ENCODE measurements around the gene MSI2. TPM values are rescaled to one million over a fixed set of nuclear protein-coding genes. Genes with fewer than 3 reads are reported as not detected.

Gene MSI2
- total RNA-seq, 1 donor = 46.6 TPM

DNA sequence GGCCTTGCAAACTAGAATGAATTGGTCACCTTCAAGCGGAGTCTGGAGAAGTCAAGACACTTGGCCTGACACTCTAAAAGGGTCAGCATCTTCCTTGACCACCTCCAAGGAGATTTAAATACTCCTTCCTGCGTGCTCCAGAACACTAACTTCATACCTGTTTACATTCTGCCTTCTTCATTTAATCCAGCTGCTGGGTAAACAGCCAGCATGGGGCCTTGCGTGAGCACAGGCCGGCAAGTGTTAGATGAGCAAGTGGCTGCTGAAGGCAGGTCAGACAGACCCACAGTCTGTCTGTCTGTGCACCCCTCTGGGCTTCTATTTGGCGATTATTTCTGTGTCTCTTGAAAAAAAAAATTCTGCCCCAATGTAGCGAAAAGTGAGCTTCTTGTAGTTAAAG lies 153.8 kb downstream of the MSI2 start:
- Histone ChIP-seq H3K9me3 (ENCODE audit: low read depth, low read length) (no peaks in the 10 kb centered on the region), H3K27me3 (ENCODE audit: insufficient read depth, low read length) (no peaks in the 10 kb centered on the region), H3K4me1 (ENCODE audit: insufficient read depth, low read length) (peaks cover 28% of the 10 kb centered on the region)

DNA sequence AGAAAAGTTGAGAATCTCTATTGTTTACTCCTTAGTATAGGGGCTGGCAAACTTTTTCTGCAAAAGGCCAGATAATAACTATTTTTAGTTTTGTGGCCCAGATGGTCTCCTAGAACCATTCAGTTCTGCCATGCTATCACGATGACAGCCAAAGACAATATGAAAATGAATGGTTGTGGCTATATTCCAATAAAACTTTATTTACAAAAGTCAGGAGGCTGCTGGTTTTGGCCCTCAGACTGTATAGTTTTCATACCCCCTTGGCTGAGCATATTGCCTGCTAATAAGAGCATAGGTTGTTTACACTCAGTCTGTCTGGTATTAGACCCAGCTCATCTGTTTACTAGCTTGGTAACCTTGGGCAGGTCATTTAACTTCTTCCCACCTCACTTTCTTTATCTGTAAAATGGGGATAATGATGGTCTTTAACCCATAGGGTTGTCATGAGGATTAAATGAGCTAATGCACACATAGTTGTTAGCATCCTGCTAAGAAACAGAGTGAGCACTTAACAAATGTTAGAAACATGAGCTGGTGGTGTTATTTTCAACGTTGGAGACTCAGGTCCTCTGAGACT lies 156.3 kb downstream of the MSI2 start:
- Histone ChIP-seq H3K4me3 (ENCODE audit: low read length) (no peak overlapping the region), H3K9me3 (ENCODE audit: low read depth, low read length) (no peaks in the 10 kb centered on the region), H3K4me1 (ENCODE audit: insufficient read depth, low read length) (peaks cover 12% of the 10 kb centered on the region), H3K27me3 (ENCODE audit: insufficient read depth, low read length) (no peaks in the 10 kb centered on the region)

More for the DNA sequence above, 153.8 kb downstream of the MSI2 start:
- H3K4me3 ChIP-seq (ENCODE audit: low read length) = no peak overlapping the region

DNA sequence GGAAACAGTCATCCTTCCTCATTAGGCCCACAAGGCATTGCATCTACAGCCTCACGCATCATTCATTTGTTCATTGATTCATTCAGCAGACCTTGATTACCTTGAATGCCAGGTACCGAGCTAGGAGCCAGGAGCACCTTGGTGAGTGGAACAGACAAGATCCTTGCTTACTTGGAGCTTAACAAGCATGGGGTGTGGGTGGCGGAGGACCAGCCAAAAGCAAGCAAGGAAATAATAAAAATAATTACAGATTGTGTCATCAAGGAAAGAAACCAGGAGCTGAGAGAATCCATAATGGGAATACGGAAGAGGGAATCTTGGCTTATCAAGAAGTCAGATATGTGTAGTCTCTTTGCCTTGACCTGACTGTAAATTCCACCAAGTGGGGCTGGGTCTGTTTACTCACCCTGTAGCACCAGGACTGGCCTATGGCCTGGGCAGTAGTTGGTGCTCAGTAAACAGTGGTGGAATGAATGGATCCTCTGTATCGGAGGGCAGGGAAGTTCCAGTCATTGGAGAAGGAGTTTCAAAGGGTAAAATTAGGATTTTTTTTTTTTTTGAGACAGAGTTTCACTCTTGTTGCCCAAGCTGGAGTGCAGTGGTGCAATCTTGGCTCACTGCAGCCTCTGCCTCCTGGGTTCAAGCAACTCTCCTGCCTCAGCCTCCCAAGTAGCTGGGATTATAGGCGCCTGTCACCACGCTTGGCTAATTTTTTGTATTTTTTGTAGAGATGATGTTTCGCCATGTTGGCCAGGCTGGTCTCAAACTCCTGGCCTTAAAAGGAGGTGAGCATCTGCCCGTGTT lies 157.7 kb downstream of the MSI2 start:
- Histone ChIP-seq H3K9me3 (ENCODE audit: low read depth, low read length) (no peaks in the 10 kb centered on the region), H3K4me1 (ENCODE audit: insufficient read depth, low read length) (no peaks in the 10 kb centered on the region)

DNA sequence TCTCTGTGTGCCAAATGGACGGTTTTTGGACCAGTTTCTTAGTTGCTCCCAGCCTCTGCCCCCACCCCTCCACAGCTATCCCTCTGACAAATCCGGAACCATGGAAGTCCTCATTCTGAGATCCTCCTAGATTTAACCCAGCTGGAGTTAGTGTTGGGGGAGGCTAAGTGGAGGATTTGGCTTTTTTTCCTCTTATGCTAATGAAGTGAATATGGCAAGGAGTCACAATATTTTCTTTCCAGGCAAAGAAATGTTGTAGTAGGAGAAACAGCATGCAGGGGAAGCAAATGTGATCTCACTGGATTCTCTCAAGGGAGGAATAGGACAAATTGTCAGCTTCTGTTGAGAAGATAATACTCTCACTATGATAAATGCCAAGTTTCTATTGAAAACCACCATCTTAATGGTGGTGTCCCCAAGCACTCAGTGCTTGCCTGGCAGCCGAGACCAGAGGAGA lies 159.5 kb downstream of the MSI2 start:
- Histone ChIP-seq H3K4me3 (ENCODE audit: low read length) (no peak overlapping the region), H3K27me3 (ENCODE audit: insufficient read depth, low read length) (no peaks in the 10 kb centered on the region), H3K4me1 (ENCODE audit: insufficient read depth, low read length) (no peaks in the 10 kb centered on the region), H3K9me3 (ENCODE audit: low read depth, low read length) (no peaks in the 10 kb centered on the region)

More for the DNA sequence above, 157.7 kb downstream of the MSI2 start:
- Histone ChIP-seq H3K4me3 (ENCODE audit: low read length) (no peak overlapping the region), H3K27me3 (ENCODE audit: insufficient read depth, low read length) (no peaks in the 10 kb centered on the region)

DNA sequence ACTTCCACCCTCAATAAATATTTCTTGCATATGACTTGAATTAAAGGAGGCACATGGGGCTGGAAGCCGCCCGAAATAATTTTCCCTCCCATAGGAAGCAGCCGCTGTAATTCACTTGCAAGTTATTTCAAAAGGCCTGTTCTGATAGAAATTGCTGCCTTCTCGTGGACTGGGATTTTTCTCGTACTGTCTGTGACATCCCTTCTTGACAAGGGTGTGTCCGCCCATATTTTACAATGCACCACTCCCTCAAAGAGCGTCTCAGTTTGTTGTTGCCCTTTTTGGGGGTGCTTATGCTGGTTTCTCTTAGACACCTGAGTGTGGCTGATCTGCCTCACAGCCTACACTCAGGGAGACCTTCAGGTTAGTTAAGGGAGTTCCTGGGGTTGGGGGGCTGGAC lies 160.0 kb downstream of the MSI2 start:
- Histone ChIP-seq H3K4me3 (ENCODE audit: low read length) (no peak overlapping the region), H3K4me1 (ENCODE audit: insufficient read depth, low read length) (no peaks in the 10 kb centered on the region), H3K9me3 (ENCODE audit: low read depth, low read length) (no peaks in the 10 kb centered on the region), H3K27me3 (ENCODE audit: insufficient read depth, low read length) (no peaks in the 10 kb centered on the region)

DNA sequence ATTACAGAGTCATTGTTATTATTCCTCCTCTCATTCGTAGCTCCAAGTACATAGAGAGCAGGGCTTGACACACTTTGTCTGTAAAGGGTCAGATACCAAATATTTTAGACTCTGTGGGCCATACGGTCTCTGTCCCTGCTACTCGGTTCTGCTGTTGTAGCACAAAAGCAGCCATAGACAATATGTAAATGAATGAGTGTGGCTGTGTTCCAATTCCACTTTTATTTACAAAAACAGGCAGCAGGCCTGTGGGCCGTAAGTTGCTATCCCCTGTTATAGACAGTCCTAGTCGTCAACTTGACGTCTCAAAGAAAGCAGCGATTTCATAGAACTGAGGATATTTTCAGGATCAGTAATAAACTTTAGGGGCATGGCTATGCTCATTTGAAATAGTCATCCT lies 161.6 kb downstream of the MSI2 start:
- Histone ChIP-seq H3K9me3 (ENCODE audit: low read depth, low read length) (no peaks in the 10 kb centered on the region), H3K4me1 (ENCODE audit: insufficient read depth, low read length) (no peaks in the 10 kb centered on the region), H3K27me3 (ENCODE audit: insufficient read depth, low read length) (no peaks in the 10 kb centered on the region)

DNA sequence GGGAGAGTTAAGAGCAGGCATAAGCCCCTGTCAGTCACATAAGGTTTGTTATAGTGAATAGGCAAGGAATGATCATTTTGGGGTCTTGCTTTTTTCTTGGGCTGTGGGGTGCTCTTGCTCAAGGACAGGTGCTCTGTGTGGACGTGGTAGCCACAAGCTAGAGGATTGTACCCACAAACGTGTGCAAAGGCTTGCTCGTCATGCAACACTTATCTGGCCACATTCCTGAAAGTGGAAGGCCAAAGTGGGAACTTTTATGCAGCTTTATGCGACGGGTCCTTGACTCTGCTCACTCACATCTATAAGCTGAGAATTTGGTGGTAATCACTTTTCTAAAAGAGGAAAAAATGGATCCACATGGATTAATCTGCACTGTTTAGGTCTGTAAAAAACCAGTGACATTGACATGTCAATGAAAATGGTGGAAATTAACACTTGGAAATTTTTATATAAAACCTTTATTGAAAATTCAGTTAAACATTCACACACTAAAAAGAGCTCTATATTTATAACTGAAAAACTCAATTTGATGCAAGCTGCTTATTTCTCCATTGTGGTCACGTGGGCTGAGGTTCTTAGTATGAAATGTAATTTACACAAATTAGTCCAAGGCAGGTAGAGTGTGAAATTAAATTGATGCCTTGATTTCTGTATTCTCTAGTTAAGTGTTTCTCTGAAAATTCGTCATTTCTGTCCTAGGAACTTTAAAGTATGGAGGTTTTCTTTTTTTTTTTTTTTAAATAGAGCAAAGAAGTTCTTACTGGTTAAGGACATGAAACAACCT lies 162.3 kb downstream of the MSI2 start:
- Histone ChIP-seq H3K4me3 (ENCODE audit: low read length) (no peak overlapping the region), H3K27me3 (ENCODE audit: insufficient read depth, low read length) (no peaks in the 10 kb centered on the region)

More for the DNA sequence above, 161.6 kb downstream of the MSI2 start:
- H3K4me3 ChIP-seq (ENCODE audit: low read length) = no peak overlapping the region

DNA sequence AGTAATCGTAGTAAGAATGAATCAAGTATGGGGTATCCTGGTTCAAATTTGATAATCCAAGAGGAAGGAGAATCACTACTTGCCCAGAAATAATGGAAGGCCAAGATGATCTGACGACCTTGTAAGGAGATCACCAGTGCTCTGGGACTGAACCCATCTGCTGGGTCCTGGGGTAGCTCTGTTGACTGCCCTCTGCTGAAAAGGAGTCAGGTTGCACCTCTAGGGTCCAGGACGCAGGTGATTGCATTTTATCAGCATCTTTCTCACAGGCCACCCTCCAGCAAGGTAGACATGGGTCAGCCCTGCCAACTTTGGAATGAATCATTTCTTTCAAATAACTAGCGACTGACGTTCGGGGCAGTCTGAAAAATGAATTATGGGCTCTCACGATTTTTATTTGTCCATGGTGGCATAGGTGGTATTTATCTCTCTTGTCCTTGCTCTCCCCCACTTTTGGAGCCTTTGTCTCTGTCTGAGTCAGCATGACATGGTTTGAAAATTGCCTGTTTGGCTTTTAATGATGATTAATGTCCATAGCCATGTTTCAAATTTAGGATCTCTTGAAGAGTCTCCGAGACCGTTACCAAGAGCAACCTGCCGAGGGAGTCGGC lies 163.7 kb downstream of the MSI2 start:
- Histone ChIP-seq H3K9me3 (ENCODE audit: low read depth, low read length) (no peaks in the 10 kb centered on the region), H3K4me3 (ENCODE audit: low read length) (no peak overlapping the region), H3K4me1 (ENCODE audit: insufficient read depth, low read length) (peaks cover 8% of the 10 kb centered on the region), H3K27me3 (ENCODE audit: insufficient read depth, low read length) (no peaks in the 10 kb centered on the region)

More for the DNA sequence above, 162.3 kb downstream of the MSI2 start:
- H3K4me1 ChIP-seq (ENCODE audit: insufficient read depth, low read length) = no peaks in the 10 kb centered on the region
- no peaks in the 10 kb centered on the region for H3K9me3 ChIP-seq (ENCODE audit: low read depth, low read length)

DNA sequence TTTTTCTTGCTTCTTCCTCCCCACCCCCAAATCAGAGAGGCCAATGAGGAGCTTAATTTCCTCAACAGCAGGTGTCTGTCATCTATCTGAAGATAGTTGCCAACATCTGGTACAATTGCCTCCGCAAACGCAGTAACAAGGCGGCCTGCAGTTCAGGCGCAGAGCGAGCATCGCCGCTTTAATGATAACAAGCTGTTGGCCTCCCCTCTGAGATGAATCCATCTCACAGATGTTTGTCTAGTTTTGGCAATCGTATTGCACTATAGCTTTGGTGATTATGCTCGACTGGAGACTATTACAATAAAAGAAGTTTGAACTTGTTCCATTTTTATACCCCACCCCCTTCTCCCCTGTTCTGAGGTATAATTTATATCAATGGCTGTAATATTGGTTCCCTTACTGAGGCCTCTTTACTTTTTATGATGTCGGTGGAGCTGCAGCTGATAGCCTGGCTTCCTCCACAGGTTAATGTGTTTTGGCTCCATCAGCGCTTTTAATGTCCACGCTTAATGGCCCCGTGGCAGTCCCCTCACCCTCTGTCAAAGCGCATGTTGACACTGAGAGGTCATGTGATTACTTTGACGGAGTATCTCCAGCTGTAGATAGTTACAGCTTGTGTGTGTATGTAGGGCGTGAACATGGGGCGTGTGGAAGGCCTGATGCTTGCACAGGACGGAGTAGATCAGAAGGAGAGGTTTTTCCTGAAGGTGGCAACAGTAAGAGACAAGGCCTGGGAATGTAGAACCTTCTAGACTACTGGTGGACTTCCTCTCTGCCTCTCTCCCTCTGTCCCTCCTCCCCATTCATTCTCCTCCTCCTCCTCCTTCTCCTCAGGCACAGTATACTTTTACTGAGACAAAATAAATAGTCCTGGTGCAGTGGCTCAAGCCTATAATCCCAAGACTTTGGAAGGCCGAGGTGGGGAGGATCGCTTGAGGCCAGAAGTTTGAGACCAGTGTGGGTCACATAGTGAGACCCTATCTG lies 164.7 kb downstream of the MSI2 start:
- H3K4me3 ChIP-seq (ENCODE audit: low read length) = no peak overlapping the region
- no peaks in the 10 kb centered on the region for H3K27me3 ChIP-seq (ENCODE audit: insufficient read depth, low read length)
- H3K4me1 ChIP-seq (ENCODE audit: insufficient read depth, low read length) = peaks cover 8% of the 10 kb centered on the region
- H3K9me3 ChIP-seq (ENCODE audit: low read depth, low read length) = no peaks in the 10 kb centered on the region

DNA sequence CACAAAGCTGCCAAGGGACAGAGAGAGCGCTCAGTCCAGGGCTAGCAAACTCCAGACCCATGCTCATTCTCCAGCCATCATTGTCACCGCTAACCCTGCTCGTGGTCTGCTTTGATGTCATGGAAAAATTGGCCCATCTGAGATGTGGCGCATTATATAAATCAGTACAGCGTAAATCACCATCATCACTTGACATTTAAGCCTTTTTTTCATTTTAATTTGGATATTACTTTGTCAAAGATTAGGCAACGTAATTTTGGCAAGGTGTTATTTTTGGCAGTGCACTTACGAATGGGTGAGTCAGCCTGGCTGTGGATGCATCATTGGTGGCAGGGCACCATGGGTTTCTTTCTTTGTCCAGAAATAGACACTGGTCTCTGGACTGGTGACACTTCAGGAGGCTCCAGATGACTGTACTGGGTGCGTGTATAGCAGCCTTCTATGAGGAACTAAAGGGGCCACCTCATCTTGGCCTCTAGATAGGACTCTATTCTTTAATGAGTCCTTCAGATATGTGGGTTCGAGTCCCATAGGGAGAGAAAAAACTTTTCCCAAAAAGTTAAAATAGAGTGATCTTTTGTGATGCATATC lies 166.3 kb downstream of the MSI2 start:
- Histone ChIP-seq H3K9me3 (ENCODE audit: low read depth, low read length) (no peaks in the 10 kb centered on the region), H3K27me3 (ENCODE audit: insufficient read depth, low read length) (no peaks in the 10 kb centered on the region), H3K4me3 (ENCODE audit: low read length) (no peak overlapping the region), H3K4me1 (ENCODE audit: insufficient read depth, low read length) (peaks cover 8% of the 10 kb centered on the region)

DNA sequence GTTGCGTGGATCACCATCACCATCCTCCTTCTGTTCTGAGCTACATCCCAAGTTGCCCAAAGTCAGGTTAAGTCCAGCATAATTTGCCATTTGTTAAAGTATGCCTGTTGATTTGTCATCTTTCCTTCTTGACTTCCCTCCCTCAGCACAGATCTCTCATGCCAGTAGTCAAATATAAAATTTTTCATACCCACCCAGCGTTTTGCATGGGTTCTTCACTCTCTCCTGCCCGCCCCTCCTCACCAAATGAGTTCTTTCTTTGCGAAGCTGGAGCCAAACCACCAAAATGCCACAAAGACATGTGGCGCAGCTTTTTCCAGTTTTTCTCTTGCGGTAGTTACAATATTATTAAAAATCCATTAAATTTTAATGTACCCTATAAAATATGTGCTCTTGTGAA lies 167.2 kb downstream of the MSI2 start:
- H3K4me3 ChIP-seq (ENCODE audit: low read length) = no peak overlapping the region
- H3K27me3 ChIP-seq (ENCODE audit: insufficient read depth, low read length) = no peaks in the 10 kb centered on the region
- peaks cover 8% of the 10 kb centered on the region for H3K4me1 ChIP-seq (ENCODE audit: insufficient read depth, low read length)
- H3K9me3 ChIP-seq (ENCODE audit: low read depth, low read length) = no peaks in the 10 kb centered on the region

DNA sequence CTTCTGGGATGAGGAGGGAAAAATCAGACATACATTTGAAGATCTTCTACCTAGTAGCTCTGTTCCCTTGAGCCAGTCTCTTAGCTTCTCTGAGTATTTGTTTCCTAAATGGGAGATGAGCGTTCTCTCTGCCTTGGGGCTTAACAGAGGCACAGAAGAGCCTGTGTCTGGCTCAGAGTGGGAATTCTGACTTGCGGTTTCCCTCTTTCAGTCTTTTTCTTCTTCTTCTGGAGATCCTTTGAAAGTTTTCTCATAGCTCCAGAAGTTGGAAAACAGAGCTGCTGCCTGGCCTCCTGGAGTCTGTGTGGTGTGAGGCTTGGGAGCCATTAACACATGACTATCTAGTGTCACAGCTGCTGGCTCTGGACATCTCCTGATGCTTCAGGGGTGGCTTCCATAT lies 167.9 kb downstream of the MSI2 start:
- Histone ChIP-seq H3K9me3 (ENCODE audit: low read depth, low read length) (no peaks in the 10 kb centered on the region), H3K4me1 (ENCODE audit: insufficient read depth, low read length) (peaks cover 8% of the 10 kb centered on the region), H3K4me3 (ENCODE audit: low read length) (no peak overlapping the region), H3K27me3 (ENCODE audit: insufficient read depth, low read length) (no peaks in the 10 kb centered on the region)

DNA sequence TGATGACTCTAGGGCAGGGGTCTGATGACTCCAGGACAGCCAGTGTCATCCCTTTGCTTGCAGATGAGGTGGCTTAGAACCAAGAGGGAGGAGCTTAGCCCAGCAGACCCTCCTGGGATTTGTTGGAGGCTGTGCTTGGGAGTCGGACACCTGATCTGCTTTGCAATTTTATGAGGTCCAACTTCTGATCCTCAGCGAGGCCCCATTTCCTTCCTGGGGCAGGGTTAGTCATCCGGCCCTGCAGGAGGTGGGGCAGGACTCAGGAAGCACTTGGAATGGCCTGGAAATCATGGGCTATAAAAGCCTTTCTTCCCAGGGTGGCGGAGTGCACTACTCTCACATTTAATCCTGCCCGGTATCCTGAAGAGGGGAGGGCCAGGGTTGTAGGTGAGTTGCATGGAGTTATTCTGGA lies 168.5 kb downstream of the MSI2 start:
- H3K27me3 ChIP-seq (ENCODE audit: insufficient read depth, low read length) = no peaks in the 10 kb centered on the region
- peaks cover 8% of the 10 kb centered on the region for H3K4me1 ChIP-seq (ENCODE audit: insufficient read depth, low read length)
- H3K9me3 ChIP-seq (ENCODE audit: low read depth, low read length) = no peaks in the 10 kb centered on the region
- no peak overlapping the region for H3K4me3 ChIP-seq (ENCODE audit: low read length)

DNA sequence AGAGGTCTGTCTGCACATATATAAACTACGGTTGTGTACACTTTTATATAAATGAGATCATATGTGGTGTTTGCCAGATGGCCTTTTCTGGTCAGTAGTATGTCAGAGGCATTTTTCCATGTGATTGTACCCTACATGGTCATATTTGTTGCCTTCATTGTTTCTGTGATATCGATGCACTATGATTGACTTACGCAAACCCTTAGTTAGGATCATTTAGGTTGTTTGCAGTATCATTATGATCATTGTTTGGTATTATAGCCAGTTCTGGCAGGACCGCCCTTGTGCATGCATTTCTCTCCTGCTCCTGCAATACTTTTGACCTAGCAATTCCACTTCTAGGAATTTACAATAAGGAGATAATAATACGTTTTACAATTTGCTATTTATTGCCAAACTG lies 169.1 kb downstream of the MSI2 start:
- peaks cover 8% of the 10 kb centered on the region for H3K4me1 ChIP-seq (ENCODE audit: insufficient read depth, low read length)
- no peaks in the 10 kb centered on the region for H3K27me3 ChIP-seq (ENCODE audit: insufficient read depth, low read length)
- H3K4me3 ChIP-seq (ENCODE audit: low read length) = no peak overlapping the region
- H3K9me3 ChIP-seq (ENCODE audit: low read depth, low read length) = no peaks in the 10 kb centered on the region
